ENCODE measurements around the gene ORAI3.

DNA sequence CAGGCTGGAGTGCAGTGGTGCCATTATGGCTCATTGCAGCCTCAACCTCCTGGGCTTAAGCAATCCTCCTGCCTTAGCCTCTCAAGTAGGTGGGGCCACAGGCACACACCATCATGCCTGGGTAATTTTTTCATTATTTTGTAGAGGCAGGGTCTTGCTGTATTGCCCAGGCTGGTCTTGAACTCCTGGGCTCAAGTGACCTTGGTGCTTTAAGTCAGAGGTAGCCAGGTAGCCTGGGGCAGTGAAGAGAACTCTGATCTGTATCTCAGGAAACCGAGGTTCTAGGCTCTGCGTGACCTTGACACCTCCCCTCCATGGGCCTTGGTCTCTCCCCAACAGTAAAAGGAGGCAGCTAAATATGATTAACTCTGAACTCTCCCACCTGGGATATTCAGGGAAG, 49.1 kb upstream of the ORAI3 start:
- TF ChIP-seq CTCF (IDR thresholded peaks at IDR 0.05) (no peak), EP300 (IDR thresholded peaks at IDR 0.05) (no peak)
